H9 (cell line): Measurements from ENCODE around the gene HEXIM1. TPM values are rescaled to one million over a fixed set of nuclear protein-coding genes. Genes with fewer than 3 reads are reported as not detected.
A peak's percentile ranks its signal among the peaks of the same experiment; 100 is the strongest.

ENCODE experiments used
- DNase-seq: peaks from one replicate; pipeline ENCODE4 v3.0.0-alpha.2; 2017
- H2AFZ ChIP-seq: one replicate; pipeline ENCODE4 v1.6.1; 2013; ENCODE audit warnings: mild to moderate bottlenecking, low read length, control low read depth, moderate library complexity
- H2AK5ac ChIP-seq: 2 replicates; pipeline ENCODE4 v1.6.1; 2013; ENCODE audit warnings: low read length, control low read depth, mixed read lengths; ENCODE audit not compliant: insufficient read length
- H2BK120ac ChIP-seq: one replicate; pipeline ENCODE4 v1.6.1; 2013; ENCODE audit warnings: low read depth, mild to moderate bottlenecking, low read length, control low read depth, inconsistent platforms; ENCODE audit not compliant: poor library complexity, severe bottlenecking
- H2BK12ac ChIP-seq: 2 replicates; pipeline ENCODE4 v1.6.1; 2013; ENCODE audit warnings: low read length, control low read depth, mixed read lengths, low read depth; ENCODE audit not compliant: insufficient read length
- H2BK15ac ChIP-seq: 2 replicates; pipeline ENCODE4 v1.6.1; 2013; ENCODE audit warnings: low read depth, low read length, control low read depth
- H2BK20ac ChIP-seq: one replicate; pipeline ENCODE4 v1.6.1; 2013; ENCODE audit warnings: low read depth, mild to moderate bottlenecking, low read length, control low read depth, inconsistent platforms; ENCODE audit not compliant: poor library complexity, severe bottlenecking
- H2BK5ac ChIP-seq: 2 replicates; pipeline ENCODE4 v1.6.1; 2013; ENCODE audit warnings: low read length, control low read depth, mixed read lengths; ENCODE audit not compliant: insufficient read length
- H3K14ac ChIP-seq: 2 replicates; pipeline ENCODE4 v1.6.1; 2013; ENCODE audit warnings: low read length, control low read depth; ENCODE audit not compliant: insufficient read depth
- H3K18ac ChIP-seq: 2 replicates; pipeline ENCODE4 v1.6.1; 2013; ENCODE audit warnings: low read depth, mild to moderate bottlenecking, mixed read lengths, low read length, control low read depth; ENCODE audit not compliant: insufficient read length
- H3K23ac ChIP-seq: 2 replicates; pipeline ENCODE4 v1.6.1; 2013; ENCODE audit warnings: low read length, control low read depth, mixed read lengths, low read depth; ENCODE audit not compliant: insufficient read length
- H3K23me2 ChIP-seq: 2 replicates; pipeline ENCODE4 v1.6.1; 2013; ENCODE audit warnings: low read depth, mild to moderate bottlenecking, mixed read lengths, low read length, control low read depth; ENCODE audit not compliant: insufficient read length, poor library complexity, severe bottlenecking
- H3K27ac ChIP-seq: 2 replicates; pipeline ENCODE4 v1.5.1; 2013; ENCODE audit warnings: low read length, control low read depth, mixed read lengths, low read depth; ENCODE audit not compliant: insufficient read length
- H3K27me3 ChIP-seq: 2 replicates; pipeline ENCODE4 v1.6.1; 2013; ENCODE audit warnings: low read length, control low read depth, inconsistent platforms; ENCODE audit not compliant: insufficient read depth
- H3K4ac ChIP-seq: 2 replicates; pipeline ENCODE4 v1.6.1; 2013; ENCODE audit warnings: low read depth, mild to moderate bottlenecking, control low read depth, inconsistent platforms, low read length, moderate library complexity
- H3K4me1 ChIP-seq: 2 replicates; pipeline ENCODE4 v1.6.1; 2013; ENCODE audit warnings: low read length, control low read depth, inconsistent platforms; ENCODE audit not compliant: insufficient read depth
- H3K4me2 ChIP-seq: 2 replicates; pipeline ENCODE4 v1.6.1; 2013; ENCODE audit warnings: low read length, control low read depth, mixed read lengths; ENCODE audit not compliant: insufficient read length, insufficient read depth
- H3K56ac ChIP-seq: 2 replicates; pipeline ENCODE4 v1.6.1; 2013; ENCODE audit warnings: low read depth, mild to moderate bottlenecking, mixed read lengths, low read length, control low read depth; ENCODE audit not compliant: insufficient read length
- H3K79me1 ChIP-seq: 2 replicates; pipeline ENCODE4 v1.6.1; 2013; ENCODE audit warnings: low read depth, mild to moderate bottlenecking, moderate library complexity, low read length, control low read depth, inconsistent platforms; ENCODE audit not compliant: insufficient read depth, poor library complexity, severe bottlenecking
- H3K79me2 ChIP-seq: 2 replicates; pipeline ENCODE4 v1.6.1; 2013; ENCODE audit warnings: low read length, control low read depth, inconsistent platforms; ENCODE audit not compliant: insufficient read depth
- H3K9ac ChIP-seq: 2 replicates; pipeline ENCODE4 v1.6.1; 2013; ENCODE audit warnings: low read length, control low read depth, mixed read lengths; ENCODE audit not compliant: insufficient read length; ENCODE audit errors: extremely low read depth
- H3K9me3 ChIP-seq: one replicate; pipeline ENCODE4 v1.6.1; 2013; ENCODE audit warnings: low read depth, low read length, inconsistent platforms; ENCODE audit not compliant: control insufficient read depth
- H3T11ph ChIP-seq: one replicate; pipeline ENCODE4 v1.6.1; 2013; ENCODE audit warnings: mild to moderate bottlenecking, low read length, control low read depth, inconsistent platforms
- H4K20me1 ChIP-seq: one replicate; pipeline ENCODE4 v1.6.1; 2013; ENCODE audit not compliant: control insufficient read depth, insufficient read length, insufficient read depth
- H4K5ac ChIP-seq: 2 replicates; pipeline ENCODE4 v1.6.1; 2013; ENCODE audit warnings: low read depth, mild to moderate bottlenecking, mixed read lengths, low read length, control low read depth; ENCODE audit not compliant: insufficient read length
- H4K8ac ChIP-seq: replicated peaks from 2 replicates; pipeline ENCODE4 v1.6.1; 2013; ENCODE audit warnings: low read length, control low read depth, mixed read lengths, low read depth; ENCODE audit not compliant: insufficient read length
- H4K91ac ChIP-seq: 2 replicates; pipeline ENCODE4 v1.6.1; 2013; ENCODE audit warnings: low read depth, mild to moderate bottlenecking, moderate library complexity, mixed read lengths, low read length, control low read depth; ENCODE audit not compliant: insufficient read length
- H3K27ac Mint-ChIP-seq, 3 experiments: 2 replicates in 2 of 3; 3 replicates in 1 of 3; pipeline ENCODE4 v1.8.0; 2020 to 2021; ENCODE audit warnings: mixed read lengths in 3 of 3, mild to moderate bottlenecking in 1 of 3, moderate library complexity in 1 of 3
- H3K27me3 Mint-ChIP-seq: 2 replicates; pipeline ENCODE4 v1.8.0; 2021; ENCODE audit warnings: low read depth, mild to moderate bottlenecking, moderate library complexity, mixed read lengths
- H3K36me3 Mint-ChIP-seq, 3 experiments: 2 replicates in 2 of 3; 3 replicates in 1 of 3; pipeline ENCODE4 v1.8.0; 2020 to 2021; ENCODE audit warnings: low read depth in 3 of 3, mixed read lengths in 3 of 3; ENCODE audit not compliant: insufficient read depth in 1 of 3
- H3K4me1 Mint-ChIP-seq, 2 experiments: 2 replicates each; pipeline ENCODE4 v1.8.0; 2020; ENCODE audit warnings: mixed read lengths in 2 of 2
- H3K4me3 Mint-ChIP-seq, 2 experiments: 2 replicates in 1 of 2; 3 replicates in 1 of 2; pipeline ENCODE4 v1.8.0; 2020 to 2021; ENCODE audit warnings: mild to moderate bottlenecking in 2 of 2, mixed read lengths in 2 of 2, moderate library complexity in 1 of 2
- H3K9me3 Mint-ChIP-seq, 2 experiments: 2 replicates in 1 of 2; 3 replicates in 1 of 2; pipeline ENCODE4 v1.8.0; 2020; ENCODE audit warnings: mild to moderate bottlenecking in 2 of 2, mixed read lengths in 2 of 2, moderate library complexity in 1 of 2
- WGBS: extraction: QIAGEN DNeasy Blood & Tissue Kit; methylation state at CpG from one replicate; pipeline ENCODE4 v1.1.7; 2013; ENCODE audit warnings: missing lambda C conversion rate, low lambda C conversion rate, mixed read lengths; ENCODE audit not compliant: insufficient read length; ENCODE audit errors: extremely low coverage; 5-methylcytosine and 5-hydroxymethylcytosine counted together
- total RNA-seq: library from RNA; stranded (reverse); gene quantifications from 2 replicates; pipeline ENCODE4 v1.2.1, GENCODE V29; 2021
- TF ChIP-seq, protein P1 (sequence below): fragments of 200-600 bp; sonication (generic); conservative IDR thresholded peaks from 3 replicates; pipeline ENCODE4 v1.8.0; 2021; ENCODE audit warnings: antibody characterized with exemption, mild to moderate bottlenecking

HEXIM1 gene
- total RNA-seq, 1 experiment from 2014 or later = 32.4 TPM

GRCh38 chr17:45136846-45137560, 11.3 kb upstream of the HEXIM1 start:
- Histone ChIP-seq H3K9ac (no peak overlapping the region), H2BK15ac (no peak overlapping the region), H3K4me1 (no peaks in the 10 kb centered on the region), H3K4me2 (no peak overlapping the region), H3K4ac (no peak overlapping the region), H3K23ac (no peak overlapping the region), H3K79me1 (no peaks in the 10 kb centered on the region), H2BK20ac (no peak overlapping the region), H2BK12ac (no peak overlapping the region), H2BK120ac (no peak overlapping the region), H3K14ac (no peak overlapping the region), H3T11ph (no peak overlapping the region), H4K5ac (no peak overlapping the region), H3K18ac (no peak overlapping the region), H2AFZ (no peak overlapping the region), H4K8ac (no peak overlapping the region), H3K79me2 (no peaks in the 10 kb centered on the region), H4K20me1 (no peaks in the 10 kb centered on the region), H4K91ac (no peak overlapping the region), H3K23me2 (peaks cover 14% of the 10 kb centered on the region), H3K56ac (no peak overlapping the region), H3K9me3 (no peaks in the 10 kb centered on the region), H3K27ac (no peak overlapping the region), H3K27me3 (no peaks in the 10 kb centered on the region), H2AK5ac (no peak overlapping the region), H2BK5ac (no peak overlapping the region)
- no CpG with 5 or more reads among the region's 12 CpGs for WGBS
- TF ChIP-seq, protein P1, sequence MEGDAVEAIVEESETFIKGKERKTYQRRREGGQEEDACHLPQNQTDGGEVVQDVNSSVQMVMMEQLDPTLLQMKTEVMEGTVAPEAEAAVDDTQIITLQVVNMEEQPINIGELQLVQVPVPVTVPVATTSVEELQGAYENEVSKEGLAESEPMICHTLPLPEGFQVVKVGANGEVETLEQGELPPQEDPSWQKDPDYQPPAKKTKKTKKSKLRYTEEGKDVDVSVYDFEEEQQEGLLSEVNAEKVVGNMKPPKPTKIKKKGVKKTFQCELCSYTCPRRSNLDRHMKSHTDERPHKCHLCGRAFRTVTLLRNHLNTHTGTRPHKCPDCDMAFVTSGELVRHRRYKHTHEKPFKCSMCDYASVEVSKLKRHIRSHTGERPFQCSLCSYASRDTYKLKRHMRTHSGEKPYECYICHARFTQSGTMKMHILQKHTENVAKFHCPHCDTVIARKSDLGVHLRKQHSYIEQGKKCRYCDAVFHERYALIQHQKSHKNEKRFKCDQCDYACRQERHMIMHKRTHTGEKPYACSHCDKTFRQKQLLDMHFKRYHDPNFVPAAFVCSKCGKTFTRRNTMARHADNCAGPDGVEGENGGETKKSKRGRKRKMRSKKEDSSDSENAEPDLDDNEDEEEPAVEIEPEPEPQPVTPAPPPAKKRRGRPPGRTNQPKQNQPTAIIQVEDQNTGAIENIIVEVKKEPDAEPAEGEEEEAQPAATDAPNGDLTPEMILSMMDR = no peak
- H3K9me3 Mint-ChIP-seq = peaks cover 3 to 5% of the 10 kb centered on the region in 2 experiments; a peak in 4 of 5 replicates
- H3K27ac Mint-ChIP-seq = no peak overlapping the region
- peaks cover 8 to 17% of the 10 kb centered on the region in 2 experiments for H3K4me1 Mint-ChIP-seq
- H3K27me3 Mint-ChIP-seq = peaks cover 1% of the 10 kb centered on the region; the same call in 1 of the 2 replicates
- no peak for DNase-seq
- peaks cover 3 to 6% (median 4%) of the 10 kb centered on the region in 3 experiments; a peak in 5 of 7 replicates for H3K36me3 Mint-ChIP-seq
- H3K4me3 Mint-ChIP-seq = peak overlapping the region in 1 of 2 experiments; percentile 70; a peak in 1 of 5 replicates
